Activated naive CD8-positive, alpha-beta T cell treated with anti-CD3 and anti-CD28 coated beads for 36 hours (primary cell): Measurements from ENCODE around the gene CIB1. TPM values are rescaled to one million over a fixed set of nuclear protein-coding genes. Genes with fewer than 3 reads are reported as not detected.

Source experiments
- DNase-seq: peaks from one replicate; pipeline ENCODE4 v3.0.0; 2021
- H3K27ac Mint-ChIP-seq: one replicate; pipeline ENCODE4 v1.8.0; 2022; ENCODE audit warnings: mild to moderate bottlenecking, moderate library complexity, mixed read lengths
- H3K27me3 Mint-ChIP-seq: one replicate; pipeline ENCODE4 v1.8.0; 2022; ENCODE audit warnings: mild to moderate bottlenecking, mixed read lengths
- H3K36me3 Mint-ChIP-seq: one replicate; pipeline ENCODE4 v1.8.0; 2021; ENCODE audit warnings: mild to moderate bottlenecking, mixed read lengths
- H3K4me1 Mint-ChIP-seq: one replicate; pipeline ENCODE4 v1.8.0; 2021; ENCODE audit warnings: mixed read lengths
- H3K4me3 Mint-ChIP-seq: one replicate; pipeline ENCODE4 v1.8.0; 2022; ENCODE audit warnings: mild to moderate bottlenecking, moderate library complexity, mixed read lengths
- H3K9me3 Mint-ChIP-seq: one replicate; pipeline ENCODE4 v1.8.0; 2022; ENCODE audit warnings: mixed read lengths
- total RNA-seq, 2 experiments: library from RNA; stranded (reverse); gene quantifications; one replicate each; pipeline ENCODE4 v1.2.3, GENCODE V29; 2021

CIB1 gene
- total RNA-seq, 2 experiments from 2014 or later, result 181 to 190 TPM

- Mint-ChIP-seq H3K27me3 (no peaks in the 10 kb centered on the region), H3K36me3 (no peaks in the 10 kb centered on the region), H3K4me3 (no peak overlapping the region), H3K27ac (no peak overlapping the region), H3K9me3 (no peaks in the 10 kb centered on the region), H3K4me1 (peaks cover 14% of the 10 kb centered on the region)
- DNase-seq, result no peak
These were observed 21.3 kb downstream of the CIB1 start for GRCh38 chr15:90212221-90213098.

- Mint-ChIP-seq H3K27ac (no peak overlapping the region), H3K9me3 (no peaks in the 10 kb centered on the region), H3K4me1 (peaks cover 16% of the 10 kb centered on the region), H3K36me3 (no peaks in the 10 kb centered on the region), H3K27me3 (no peaks in the 10 kb centered on the region), H3K4me3 (no peak overlapping the region)
- no peak for DNase-seq
These were observed 22.1 kb downstream of the CIB1 start for GRCh38 chr15:90211440-90212143.

- no peak for DNase-seq
- H3K36me3 Mint-ChIP-seq, result no peaks in the 10 kb centered on the region
- H3K4me1 Mint-ChIP-seq, result peaks cover 18% of the 10 kb centered on the region
- H3K27ac Mint-ChIP-seq, result no peak overlapping the region
- no peak overlapping the region for H3K4me3 Mint-ChIP-seq
- no peaks in the 10 kb centered on the region for H3K9me3 Mint-ChIP-seq
- no peaks in the 10 kb centered on the region for H3K27me3 Mint-ChIP-seq
These were observed 22.7 kb downstream of the CIB1 start for GRCh38 chr15:90211009-90211408.

GRCh38 chr15:90210593-90210992, 23.1 kb downstream of the CIB1 start:
- Mint-ChIP-seq H3K27ac (peak overlapping the region; percentile 7), H3K9me3 (no peaks in the 10 kb centered on the region), H3K4me3 (no peak overlapping the region), H3K36me3 (no peaks in the 10 kb centered on the region), H3K4me1 (peaks cover 18% of the 10 kb centered on the region), H3K27me3 (no peaks in the 10 kb centered on the region)
- no peak for DNase-seq

GRCh38 chr15:90209591-90209990, 24.1 kb downstream of the CIB1 start:
- no peaks in the 10 kb centered on the region for H3K9me3 Mint-ChIP-seq

GRCh38 chr15:90208356-90208755, 25.4 kb downstream of the CIB1 start:
- peaks cover 13% of the 10 kb centered on the region for H3K4me1 Mint-ChIP-seq
- H3K27ac Mint-ChIP-seq, result no peak overlapping the region
- no peaks in the 10 kb centered on the region for H3K27me3 Mint-ChIP-seq
- H3K9me3 Mint-ChIP-seq, result no peaks in the 10 kb centered on the region
- H3K36me3 Mint-ChIP-seq, result no peaks in the 10 kb centered on the region
- DNase-seq, result no peak
- no peak overlapping the region for H3K4me3 Mint-ChIP-seq

More at GRCh38 chr15:90209591-90209990, 24.1 kb downstream of the CIB1 start:
- no peak overlapping the region for H3K4me3 Mint-ChIP-seq
- peaks cover 18% of the 10 kb centered on the region for H3K4me1 Mint-ChIP-seq
- H3K27me3 Mint-ChIP-seq, result no peaks in the 10 kb centered on the region
- no peak overlapping the region for H3K27ac Mint-ChIP-seq
- no peaks in the 10 kb centered on the region for H3K36me3 Mint-ChIP-seq
- DNase-seq, result no peak

- Mint-ChIP-seq H3K27ac (no peak overlapping the region), H3K4me3 (no peak overlapping the region), H3K9me3 (no peaks in the 10 kb centered on the region), H3K36me3 (no peaks in the 10 kb centered on the region), H3K27me3 (no peaks in the 10 kb centered on the region), H3K4me1 (peaks cover 23% of the 10 kb centered on the region)
- DNase-seq, result no peak
These were observed 26.5 kb downstream of the CIB1 start for GRCh38 chr15:90207252-90207651.

- Mint-ChIP-seq H3K27me3 (no peaks in the 10 kb centered on the region), H3K9me3 (no peaks in the 10 kb centered on the region), H3K36me3 (no peaks in the 10 kb centered on the region), H3K4me3 (no peak overlapping the region), H3K27ac (no peak overlapping the region), H3K4me1 (peaks cover 24% of the 10 kb centered on the region)
- no peak for DNase-seq
These were observed 27.9 kb downstream of the CIB1 start for GRCh38 chr15:90205886-90206285.

GRCh38 chr15:90205050-90205848, 28.5 kb downstream of the CIB1 start:
- H3K27me3 Mint-ChIP-seq, result no peaks in the 10 kb centered on the region
- no peak for DNase-seq
- H3K4me3 Mint-ChIP-seq, result no peak overlapping the region
- no peaks in the 10 kb centered on the region for H3K9me3 Mint-ChIP-seq
- no peak overlapping the region for H3K27ac Mint-ChIP-seq
- peaks cover 27% of the 10 kb centered on the region for H3K4me1 Mint-ChIP-seq
- H3K36me3 Mint-ChIP-seq, result no peaks in the 10 kb centered on the region

- Mint-ChIP-seq H3K9me3 (no peaks in the 10 kb centered on the region), H3K36me3 (no peaks in the 10 kb centered on the region), H3K4me1 (peaks cover 19% of the 10 kb centered on the region), H3K27ac (no peak overlapping the region), H3K4me3 (no peak overlapping the region), H3K27me3 (no peaks in the 10 kb centered on the region)
- no peak for DNase-seq
These were observed 29.8 kb downstream of the CIB1 start for GRCh38 chr15:90203922-90204321.

- Mint-ChIP-seq H3K36me3 (no peaks in the 10 kb centered on the region), H3K27ac (no peak overlapping the region), H3K4me3 (no peak overlapping the region), H3K4me1 (peaks cover 19% of the 10 kb centered on the region), H3K9me3 (no peaks in the 10 kb centered on the region), H3K27me3 (no peaks in the 10 kb centered on the region)
- no peak for DNase-seq
These were observed 30.3 kb downstream of the CIB1 start for GRCh38 chr15:90203473-90203872.

GRCh38 chr15:90202929-90203328, 30.8 kb downstream of the CIB1 start:
- no peaks in the 10 kb centered on the region for H3K36me3 Mint-ChIP-seq
- no peak for DNase-seq
- H3K4me3 Mint-ChIP-seq, result peak overlapping the region; percentile 80
- H3K27ac Mint-ChIP-seq, result no peak overlapping the region
- H3K9me3 Mint-ChIP-seq, result no peaks in the 10 kb centered on the region
- peaks cover 19% of the 10 kb centered on the region for H3K4me1 Mint-ChIP-seq
- no peaks in the 10 kb centered on the region for H3K27me3 Mint-ChIP-seq

- no peaks in the 10 kb centered on the region for H3K36me3 Mint-ChIP-seq
- no peak overlapping the region for H3K27ac Mint-ChIP-seq
- no peaks in the 10 kb centered on the region for H3K9me3 Mint-ChIP-seq
- no peak for DNase-seq
- H3K4me1 Mint-ChIP-seq, result peaks cover 16% of the 10 kb centered on the region
- H3K4me3 Mint-ChIP-seq, result peak overlapping the region; percentile 80
- no peaks in the 10 kb centered on the region for H3K27me3 Mint-ChIP-seq
These were observed 31.8 kb downstream of the CIB1 start for GRCh38 chr15:90201944-90202375.

- no peaks in the 10 kb centered on the region for H3K27me3 Mint-ChIP-seq
- H3K27ac Mint-ChIP-seq, result peak within 1 kb of the TSS; percentile 69
- H3K36me3 Mint-ChIP-seq, result no peaks in the 10 kb centered on the region
- H3K9me3 Mint-ChIP-seq, result no peaks in the 10 kb centered on the region
- peak; percentile 81 for DNase-seq
- peak within 1 kb of the TSS; percentile 84 for H3K4me3 Mint-ChIP-seq
- H3K4me1 Mint-ChIP-seq, result peaks cover 13% of the 10 kb centered on the region
These were observed 32.4 kb downstream of the CIB1 start, which contains the start of gene SEMA4B for GRCh38 chr15:90201130-90201943. TSS of gene SEMA4B (plus strand) at chr15:90201330. CDS start at chr15:90201579, 249 bp downstream.
